ENCODE measurements around the gene RAB15.

GRCh38 chr14:64966976-64967375 is 5.2 kb downstream of the RAB15 start:
- TF ChIP-seq CTCF (IDR thresholded peaks at IDR 0.05) (no peak), POLR2A (IDR thresholded peaks at IDR 0.05) (no peak)
